Activated naive CD8-positive, alpha-beta T cell (primary cell): ENCODE measurements around the gene TMA16.
"Not testable (repeated sequence)": the region's sequence is repeated elsewhere in the genome, so short reads cannot be mapped to it uniquely, and the experiment has no call there.

Source experiments
- H3K27ac Mint-ChIP-seq: one replicate; pipeline ENCODE4 v1.8.0; 2021; ENCODE audit warnings: mixed read lengths
- H3K27me3 Mint-ChIP-seq: one replicate; pipeline ENCODE4 v1.8.0; 2021; ENCODE audit warnings: mixed read lengths
- H3K36me3 Mint-ChIP-seq: one replicate; pipeline ENCODE4 v1.8.0; 2021; ENCODE audit warnings: mixed read lengths
- H3K4me1 Mint-ChIP-seq: one replicate; pipeline ENCODE4 v1.8.0; 2021; ENCODE audit warnings: low read depth, mixed read lengths
- H3K4me3 Mint-ChIP-seq: one replicate; pipeline ENCODE4 v1.8.0; 2021; ENCODE audit warnings: mild to moderate bottlenecking, mixed read lengths
- H3K9me3 Mint-ChIP-seq: one replicate; pipeline ENCODE4 v1.8.0; 2021; ENCODE audit warnings: low read depth, mixed read lengths

The TMA16 gene

DNA sequence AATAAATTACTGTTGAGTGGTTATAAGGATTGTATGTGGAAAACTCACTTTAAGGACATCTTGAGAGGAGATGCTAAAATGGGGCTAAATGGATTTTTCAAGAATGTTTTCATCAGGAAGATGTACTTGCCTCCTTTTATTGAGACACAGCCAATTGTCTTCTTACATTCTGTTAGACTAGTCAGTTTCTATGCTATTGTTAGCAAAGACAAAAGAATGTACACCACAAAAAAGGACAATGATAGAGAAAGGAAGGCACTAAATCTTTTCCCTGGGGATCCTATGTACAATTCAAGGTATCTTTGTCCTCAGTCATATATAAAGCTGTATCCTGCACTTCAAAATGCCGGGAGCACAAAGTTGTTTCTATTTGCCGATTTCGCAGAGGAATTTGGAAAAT is 42.6 kb downstream of the TMA16 start:
- Mint-ChIP-seq H3K27ac (no peak overlapping the region), H3K4me1 (no peaks in the 10 kb centered on the region), H3K9me3 (no peaks in the 10 kb centered on the region), H3K36me3 (peaks cover 4% of the 10 kb centered on the region), H3K27me3 (no peaks in the 10 kb centered on the region), H3K4me3 (no peak overlapping the region)

DNA sequence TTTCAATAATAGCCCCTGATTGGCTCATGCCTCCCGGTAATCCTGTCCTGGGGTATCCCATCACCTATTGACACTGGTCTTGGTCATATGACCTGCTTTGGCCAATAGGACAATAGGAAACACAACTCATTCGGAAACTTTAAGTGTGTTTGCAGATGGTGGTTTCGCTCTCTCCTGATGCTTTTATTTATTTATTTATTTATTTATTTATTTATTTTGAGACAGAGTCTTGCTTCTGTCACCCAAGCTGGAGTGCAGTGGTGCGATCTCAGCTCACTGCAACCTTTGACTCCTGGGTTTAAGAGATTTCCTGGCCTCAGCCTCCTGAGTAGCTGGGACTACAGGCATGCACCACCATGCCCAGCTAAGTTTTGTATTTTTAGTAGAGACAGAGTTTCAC is 44.3 kb downstream of the TMA16 start:
- not testable (repeated sequence) for H3K27ac Mint-ChIP-seq, H3K9me3 Mint-ChIP-seq, H3K27me3 Mint-ChIP-seq, H3K36me3 Mint-ChIP-seq, H3K4me3 Mint-ChIP-seq, H3K4me1 Mint-ChIP-seq

GRCh38 chr4:163540448-163540847 is 46.0 kb downstream of the TMA16 start:
- Mint-ChIP-seq H3K4me3 (no peak overlapping the region), H3K9me3 (no peaks in the 10 kb centered on the region), H3K27me3 (no peaks in the 10 kb centered on the region), H3K36me3 (peaks cover 4% of the 10 kb centered on the region), H3K27ac (no peak overlapping the region), H3K4me1 (no peaks in the 10 kb centered on the region)

DNA sequence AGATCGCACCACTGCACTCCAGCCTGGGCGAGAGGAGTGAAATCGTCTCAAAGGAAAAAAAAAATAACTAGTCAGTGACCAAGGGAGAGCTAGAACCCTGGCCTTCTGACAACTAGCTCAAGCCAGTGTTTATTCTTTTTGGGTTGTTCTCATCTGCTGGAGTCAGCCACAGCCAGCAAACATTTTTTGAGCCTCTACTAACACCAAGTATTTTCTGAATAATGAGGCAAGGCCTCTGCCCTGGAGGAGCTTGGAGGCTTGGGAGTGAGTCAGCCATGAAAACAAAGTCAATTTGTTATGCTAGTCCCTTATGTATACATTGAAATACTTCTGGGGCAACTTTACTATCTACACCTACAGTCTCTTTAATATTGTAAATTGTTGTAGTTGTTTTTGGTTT is 46.5 kb downstream of the TMA16 start:
- Mint-ChIP-seq H3K36me3 (peaks cover 4% of the 10 kb centered on the region), H3K4me3 (no peak overlapping the region), H3K27ac (no peak overlapping the region), H3K4me1 (no peaks in the 10 kb centered on the region), H3K9me3 (no peaks in the 10 kb centered on the region), H3K27me3 (no peaks in the 10 kb centered on the region)

GRCh38 chr4:163542275-163542674 is 47.8 kb downstream of the TMA16 start:
- H3K36me3 Mint-ChIP-seq, result peaks cover 4% of the 10 kb centered on the region

GRCh38 chr4:163544407-163545038 is 50.0 kb downstream of the TMA16 start:
- Mint-ChIP-seq H3K27ac (no peak overlapping the region), H3K4me3 (no peak overlapping the region), H3K27me3 (no peaks in the 10 kb centered on the region), H3K4me1 (peaks cover 4% of the 10 kb centered on the region), H3K9me3 (no peaks in the 10 kb centered on the region), H3K36me3 (no peaks in the 10 kb centered on the region)

More at GRCh38 chr4:163542275-163542674, 47.8 kb downstream of the TMA16 start:
- no peaks in the 10 kb centered on the region for H3K27me3 Mint-ChIP-seq
- H3K4me3 Mint-ChIP-seq, result no peak overlapping the region
- H3K27ac Mint-ChIP-seq, result no peak overlapping the region
- no peaks in the 10 kb centered on the region for H3K4me1 Mint-ChIP-seq
- no peaks in the 10 kb centered on the region for H3K9me3 Mint-ChIP-seq

GRCh38 chr4:163548481-163549243 is 54.2 kb downstream of the TMA16 start:
- H3K27me3 Mint-ChIP-seq, result no peaks in the 10 kb centered on the region
- peak overlapping the region; percentile 77 for H3K4me3 Mint-ChIP-seq
- no peaks in the 10 kb centered on the region for H3K36me3 Mint-ChIP-seq
- H3K4me1 Mint-ChIP-seq, result peaks cover 8% of the 10 kb centered on the region
- no peaks in the 10 kb centered on the region for H3K9me3 Mint-ChIP-seq
- no peak overlapping the region for H3K27ac Mint-ChIP-seq

DNA sequence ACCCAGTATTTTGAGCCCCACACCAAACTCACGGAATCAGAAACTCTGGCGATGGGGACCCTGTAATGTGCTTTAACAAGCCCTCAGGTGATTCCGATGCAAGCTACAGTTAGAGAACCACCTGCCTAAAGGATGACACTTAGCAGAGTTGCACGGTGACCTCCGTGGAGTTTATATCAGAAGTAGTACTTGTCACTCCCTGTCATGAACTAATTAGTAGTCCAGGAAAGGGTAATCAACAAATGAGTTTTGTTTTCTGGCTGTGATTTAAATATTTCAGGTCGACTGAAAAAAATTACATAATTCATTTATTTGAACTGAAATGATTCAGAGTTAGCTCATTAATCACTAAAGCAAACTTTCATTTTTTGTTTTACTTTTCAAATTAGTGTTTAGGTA is 56.4 kb downstream of the TMA16 start:
- H3K36me3 Mint-ChIP-seq, result no peaks in the 10 kb centered on the region
- no peaks in the 10 kb centered on the region for H3K9me3 Mint-ChIP-seq
- H3K27ac Mint-ChIP-seq, result no peak overlapping the region
- peaks cover 14% of the 10 kb centered on the region for H3K4me1 Mint-ChIP-seq
- H3K27me3 Mint-ChIP-seq, result no peaks in the 10 kb centered on the region
- H3K4me3 Mint-ChIP-seq, result no peak overlapping the region

DNA sequence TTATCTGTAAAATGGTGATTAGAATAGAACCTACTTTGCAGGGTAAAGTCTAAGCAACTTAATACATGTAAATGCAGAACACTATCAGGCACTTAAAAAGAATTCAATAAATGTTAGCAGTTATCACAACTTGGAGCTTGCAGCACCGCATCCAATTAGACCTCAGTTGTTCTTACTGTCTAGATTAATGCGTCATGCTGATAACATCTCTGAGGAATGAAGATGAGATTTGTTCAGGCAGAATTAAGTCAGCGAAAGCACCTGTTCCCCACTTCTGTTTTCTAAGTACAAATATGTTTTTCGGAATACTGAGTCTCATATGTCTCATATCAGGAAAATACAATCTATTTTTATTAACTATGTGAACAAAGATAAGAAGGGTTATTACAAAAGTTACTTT is 58.7 kb downstream of the TMA16 start:
- Mint-ChIP-seq H3K27me3 (no peaks in the 10 kb centered on the region), H3K4me1 (peaks cover 23% of the 10 kb centered on the region), H3K36me3 (no peaks in the 10 kb centered on the region), H3K4me3 (no peak overlapping the region), H3K27ac (no peak overlapping the region), H3K9me3 (no peaks in the 10 kb centered on the region)

- H3K27ac Mint-ChIP-seq, result no peak overlapping the region
- H3K4me1 Mint-ChIP-seq, result peaks cover 33% of the 10 kb centered on the region
- no peaks in the 10 kb centered on the region for H3K9me3 Mint-ChIP-seq
- no peaks in the 10 kb centered on the region for H3K27me3 Mint-ChIP-seq
- no peak overlapping the region for H3K4me3 Mint-ChIP-seq
- H3K36me3 Mint-ChIP-seq, result peaks cover 2% of the 10 kb centered on the region
Measured at GRCh38 chr4:163554870-163555465, 60.5 kb downstream of the TMA16 start.

GRCh38 chr4:163556177-163556576 is 61.7 kb downstream of the TMA16 start:
- no peaks in the 10 kb centered on the region for H3K27me3 Mint-ChIP-seq
- peaks cover 30% of the 10 kb centered on the region for H3K4me1 Mint-ChIP-seq
- peaks cover 2% of the 10 kb centered on the region for H3K36me3 Mint-ChIP-seq
- H3K4me3 Mint-ChIP-seq, result no peak overlapping the region
- no peak overlapping the region for H3K27ac Mint-ChIP-seq
- no peaks in the 10 kb centered on the region for H3K9me3 Mint-ChIP-seq

GRCh38 chr4:163556650-163557391 is 62.3 kb downstream of the TMA16 start:
- Mint-ChIP-seq H3K4me3 (no peak overlapping the region), H3K4me1 (peaks cover 30% of the 10 kb centered on the region), H3K27me3 (no peaks in the 10 kb centered on the region), H3K27ac (no peak overlapping the region), H3K9me3 (no peaks in the 10 kb centered on the region), H3K36me3 (peaks cover 2% of the 10 kb centered on the region)

DNA sequence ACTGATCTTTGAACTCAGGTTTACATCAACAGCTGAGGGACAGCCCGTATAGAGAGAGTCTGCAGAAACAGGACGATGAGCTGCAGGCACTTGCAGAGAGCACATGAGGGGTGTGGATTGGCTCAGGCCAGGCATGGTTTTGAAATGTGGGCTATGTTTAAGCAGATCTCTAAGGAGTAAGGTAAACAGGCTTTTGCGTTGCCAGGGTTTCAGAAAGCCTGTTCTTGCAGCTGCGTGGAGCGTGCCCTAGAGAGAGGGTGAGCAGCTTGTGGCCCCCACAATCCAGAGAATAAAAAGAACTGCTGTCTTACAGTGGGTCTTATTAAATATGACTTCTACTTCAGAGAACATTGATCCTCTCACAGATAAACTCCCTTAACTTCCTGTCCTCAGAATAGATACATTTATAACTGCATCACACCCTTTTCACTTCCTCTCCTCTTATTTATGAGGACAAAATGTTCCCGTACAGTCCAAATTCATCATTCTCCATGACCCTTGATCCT is 64.1 kb downstream of the TMA16 start:
- Mint-ChIP-seq H3K36me3 (peaks cover 5% of the 10 kb centered on the region), H3K9me3 (no peaks in the 10 kb centered on the region), H3K4me3 (peak overlapping the region; percentile 17), H3K27ac (peak overlapping the region; percentile 18), H3K4me1 (peaks cover 30% of the 10 kb centered on the region), H3K27me3 (no peaks in the 10 kb centered on the region)

GRCh38 chr4:163562496-163562895 is 68.0 kb downstream of the TMA16 start:
- peaks cover 26% of the 10 kb centered on the region for H3K4me1 Mint-ChIP-seq
- peaks cover 7% of the 10 kb centered on the region for H3K36me3 Mint-ChIP-seq
- no peaks in the 10 kb centered on the region for H3K9me3 Mint-ChIP-seq
- no peaks in the 10 kb centered on the region for H3K27me3 Mint-ChIP-seq
- H3K27ac Mint-ChIP-seq, result no peak overlapping the region
- H3K4me3 Mint-ChIP-seq, result no peak overlapping the region

- H3K4me3 Mint-ChIP-seq, result no peak overlapping the region
- no peaks in the 10 kb centered on the region for H3K27me3 Mint-ChIP-seq
- peaks cover 8% of the 10 kb centered on the region for H3K36me3 Mint-ChIP-seq
- no peaks in the 10 kb centered on the region for H3K9me3 Mint-ChIP-seq
- no peak overlapping the region for H3K27ac Mint-ChIP-seq
- peaks cover 15% of the 10 kb centered on the region for H3K4me1 Mint-ChIP-seq
Measured at GRCh38 chr4:163563592-163563991, 69.1 kb downstream of the TMA16 start.
